Stimulated activated CD4-positive, alpha-beta T cell treated with anti-CD3 and anti-CD28 coated beads, Interleukin-12 subunit alpha, Interleukin-12 subunit beta, amount 100 ng/mL, for 4 hours (primary cell): ENCODE results near the gene WIPF1.
"Not testable (repeated sequence)": the region's sequence is repeated elsewhere in the genome, so short reads cannot be mapped to it uniquely, and the experiment has no call there.

ENCODE experiments used
- DNase-seq: peaks from one replicate; pipeline ENCODE4 v3.0.0-alpha.2; 2020

Gene WIPF1

GRCh38 chr2:174570318-174570958, 27.2 kb downstream of the WIPF1 start:
- no peak for DNase-seq

GRCh38 chr2:174569678-174570077, 27.9 kb downstream of the WIPF1 start:
- no peak for DNase-seq

DNA sequence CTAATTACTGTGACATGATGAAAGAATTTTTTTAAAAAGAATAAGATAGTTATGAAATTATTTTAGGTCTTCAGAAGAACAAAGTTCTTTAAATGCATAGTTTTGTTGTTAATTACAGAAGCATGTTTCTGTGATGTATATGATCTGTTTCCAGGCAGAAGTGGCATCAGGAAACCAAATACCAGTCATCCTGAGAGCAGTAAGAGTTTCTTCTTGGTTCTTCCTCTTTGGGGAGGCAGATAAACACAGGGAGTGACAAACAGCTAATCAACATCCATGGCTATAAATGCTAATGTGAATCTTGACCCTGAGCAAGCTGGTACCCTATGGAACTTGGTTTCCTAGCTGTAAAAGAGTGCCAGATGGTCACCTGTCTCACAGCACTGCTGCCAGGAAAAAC, 29.2 kb downstream of the WIPF1 start:
- no peak for DNase-seq

DNA sequence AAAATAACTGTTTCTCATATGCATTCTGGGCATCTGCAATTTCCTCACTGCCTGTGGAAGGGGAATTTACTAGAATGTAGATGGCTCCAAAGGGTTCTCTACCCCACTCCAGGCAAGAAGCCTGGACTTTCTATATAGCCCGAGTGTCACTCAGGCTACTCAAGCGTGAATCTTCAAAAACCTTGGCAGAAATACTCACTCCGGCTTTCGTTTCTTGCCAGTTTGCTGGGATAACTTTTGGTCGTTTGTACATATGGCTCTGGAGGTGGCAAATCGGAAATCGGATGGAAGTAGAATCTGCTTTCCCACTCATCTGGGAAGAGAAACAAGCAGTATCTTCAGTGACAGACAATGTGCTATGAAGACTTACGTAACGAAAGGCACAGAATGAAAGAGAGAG, 30.7 kb downstream of the WIPF1 start:
- no peak for DNase-seq

DNA sequence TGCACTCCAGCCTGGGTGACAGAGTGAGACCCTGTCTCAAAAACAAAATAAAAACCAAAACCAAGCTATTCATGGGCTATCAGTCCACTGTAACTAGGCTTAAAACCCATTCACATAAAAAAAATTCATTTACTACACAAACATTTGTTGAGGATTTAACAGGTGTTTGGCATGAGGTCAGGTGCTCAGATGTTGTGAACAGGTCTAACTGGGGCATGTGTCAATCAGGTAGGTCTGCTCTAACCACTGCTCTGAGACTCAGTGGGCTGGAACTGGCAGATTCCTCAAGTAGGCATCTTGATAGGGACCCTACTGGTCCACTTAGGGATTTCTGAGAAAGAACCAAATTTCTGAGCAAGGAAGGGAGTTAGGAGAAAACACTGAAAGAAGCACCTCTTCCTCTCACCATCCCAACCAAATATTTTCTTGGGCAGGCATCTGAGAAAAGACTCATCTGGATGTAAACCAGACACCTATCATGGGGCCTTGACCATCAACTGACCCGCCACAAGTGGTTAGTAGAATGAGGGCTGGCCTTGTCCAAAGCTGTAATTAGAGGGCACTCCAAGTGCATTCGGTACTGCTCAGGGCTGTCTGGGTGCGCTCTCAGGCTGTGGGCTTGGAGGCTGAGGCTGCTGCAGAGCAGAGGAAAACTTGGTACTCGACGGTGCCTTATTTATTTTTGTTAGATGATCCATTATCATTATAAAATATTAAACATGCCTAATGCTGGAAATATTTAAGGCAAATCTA, 33.9 kb downstream of the WIPF1 start:
- DNase-seq, result no peak

DNA sequence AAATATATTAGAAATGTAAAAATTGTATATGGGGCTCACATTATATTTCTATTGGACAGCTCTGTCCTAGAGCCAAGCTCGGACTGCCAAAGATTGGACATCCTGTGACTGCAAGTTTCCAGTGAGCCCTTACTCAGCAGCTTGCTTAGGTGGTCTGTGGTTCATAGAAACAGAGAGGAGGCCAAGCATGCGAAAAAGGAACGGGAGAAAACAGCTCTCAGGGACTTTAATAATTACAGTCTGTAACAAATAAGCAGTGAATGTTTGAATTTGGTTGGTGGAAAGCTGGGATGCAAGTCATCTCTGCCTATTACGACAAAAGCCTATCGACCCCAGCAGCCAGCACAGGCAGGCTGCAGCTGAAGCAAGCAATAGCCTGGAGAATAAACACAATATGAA, 35.6 kb downstream of the WIPF1 start:
- DNase-seq, result no peak

DNA sequence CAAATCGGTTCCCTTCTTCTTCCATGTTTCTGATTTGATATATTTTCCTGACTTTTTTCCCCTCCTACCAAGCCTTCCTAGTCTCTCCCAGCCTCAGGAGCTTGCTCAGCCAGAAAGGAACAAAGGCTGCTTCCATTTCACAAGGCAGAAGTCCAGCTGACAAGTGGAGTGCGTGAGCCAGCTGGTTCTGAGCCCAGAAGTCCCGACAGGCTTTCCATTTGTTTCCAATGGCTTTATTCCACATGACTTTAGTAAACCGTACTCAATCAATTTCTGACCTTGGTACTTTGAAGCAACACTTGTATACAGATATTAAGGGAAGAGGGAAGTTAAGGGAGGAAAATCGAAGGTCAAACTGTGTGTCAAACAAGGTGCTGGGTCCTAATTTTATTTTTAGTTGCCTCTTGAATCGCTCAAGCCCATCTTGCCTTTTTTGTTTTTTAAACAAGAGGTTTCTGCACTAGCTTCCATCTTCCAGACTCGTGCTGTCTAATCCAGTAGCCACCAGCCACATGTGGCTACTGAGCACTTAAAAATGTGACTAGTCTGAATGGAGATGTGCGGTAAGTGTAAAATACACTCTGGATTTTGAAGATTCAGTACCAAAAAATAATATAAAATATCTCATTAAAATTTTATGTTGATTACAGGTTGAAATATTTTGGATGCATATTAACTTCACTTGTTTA, 36.2 kb downstream of the WIPF1 start:
- no peak for DNase-seq

GRCh38 chr2:174560737-174561136, 36.9 kb downstream of the WIPF1 start:
- no peak for DNase-seq

- DNase-seq, result no peak
Measured at GRCh38 chr2:174555998-174556397, 41.6 kb downstream of the WIPF1 start.

DNA sequence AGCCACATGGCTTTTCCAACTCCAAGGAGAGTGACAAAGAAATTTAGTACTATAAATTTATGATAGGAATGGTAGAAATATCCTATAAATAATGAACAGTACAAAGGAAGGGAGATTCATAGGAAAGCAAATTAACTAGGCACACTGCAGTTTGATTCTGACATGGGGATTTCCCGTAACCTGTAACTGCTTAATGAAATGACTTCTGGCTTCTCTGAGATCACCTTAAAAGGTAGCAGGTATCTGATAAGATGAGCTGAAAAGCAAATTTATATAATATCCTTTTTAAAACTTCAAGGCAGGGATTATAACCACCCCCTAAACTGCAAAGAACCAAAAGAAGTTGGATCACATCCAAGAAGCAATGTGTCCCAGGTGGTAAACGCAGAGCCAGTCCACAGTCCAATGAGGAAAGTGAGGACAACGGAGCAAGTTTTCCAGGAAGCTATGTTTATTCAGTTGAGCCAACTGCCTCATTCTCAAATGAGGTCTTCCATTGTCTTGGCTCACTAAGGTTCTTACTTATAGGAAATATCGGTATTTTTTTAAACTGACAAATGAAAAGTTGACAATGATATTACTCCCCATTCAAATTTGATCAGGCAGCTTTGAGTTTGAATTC, 43.0 kb downstream of the WIPF1 start:
- DNase-seq, result no peak

DNA sequence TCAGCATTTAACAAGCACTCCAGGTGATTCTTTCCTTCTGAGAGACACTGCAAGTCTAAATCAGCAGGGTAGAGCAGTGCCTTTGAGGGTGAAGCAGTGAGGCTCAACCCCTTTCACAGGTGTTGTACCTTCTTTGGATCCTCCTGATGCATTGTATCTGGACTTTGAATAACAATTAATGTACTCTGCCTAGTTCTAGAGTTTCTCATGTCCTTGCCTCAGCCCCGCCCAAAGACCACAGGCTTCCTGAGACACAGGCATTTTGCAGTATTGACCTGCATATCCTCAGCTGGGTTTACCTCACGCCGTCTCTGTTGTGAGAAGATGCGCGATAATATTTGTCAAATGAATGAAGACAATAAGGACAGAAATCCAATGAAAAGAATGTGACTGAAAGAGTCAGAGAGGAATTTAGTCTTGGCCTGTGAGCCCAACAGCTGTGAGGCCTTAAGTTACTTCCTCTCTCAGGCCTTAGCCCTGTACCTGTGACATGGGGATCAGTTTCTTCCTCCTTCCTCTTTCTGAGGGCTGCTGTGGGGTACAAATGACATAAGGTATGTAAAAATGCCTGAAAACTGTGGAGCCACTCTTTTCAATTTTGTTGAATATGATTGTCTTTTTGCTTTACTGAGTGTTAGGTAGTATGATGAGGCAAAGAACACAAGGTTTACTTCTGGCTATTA, 43.7 kb downstream of the WIPF1 start:
- DNase-seq, result no peak

- no peak for DNase-seq
Measured at GRCh38 chr2:174552880-174553279, 44.7 kb downstream of the WIPF1 start.

DNA sequence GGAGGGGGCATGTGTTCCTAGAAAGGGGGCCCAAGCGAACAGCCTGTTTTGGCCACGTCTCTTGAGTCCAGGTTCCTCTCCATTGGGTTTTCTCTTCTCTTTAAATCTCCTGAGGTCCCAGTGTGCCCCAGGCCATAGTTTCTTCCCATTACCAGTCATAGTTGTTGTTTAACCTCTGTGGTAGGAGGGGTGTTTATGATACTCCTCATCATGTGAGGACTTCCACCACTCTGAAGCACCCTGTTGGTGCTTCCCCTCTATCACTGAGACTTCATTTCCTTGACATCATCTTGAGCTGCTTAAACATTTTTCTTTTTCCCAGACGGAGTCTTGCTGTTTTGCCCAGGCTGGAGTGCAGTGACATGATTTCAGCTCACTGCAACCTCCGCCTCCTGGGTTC, 45.9 kb downstream of the WIPF1 start:
- no peak for DNase-seq

DNA sequence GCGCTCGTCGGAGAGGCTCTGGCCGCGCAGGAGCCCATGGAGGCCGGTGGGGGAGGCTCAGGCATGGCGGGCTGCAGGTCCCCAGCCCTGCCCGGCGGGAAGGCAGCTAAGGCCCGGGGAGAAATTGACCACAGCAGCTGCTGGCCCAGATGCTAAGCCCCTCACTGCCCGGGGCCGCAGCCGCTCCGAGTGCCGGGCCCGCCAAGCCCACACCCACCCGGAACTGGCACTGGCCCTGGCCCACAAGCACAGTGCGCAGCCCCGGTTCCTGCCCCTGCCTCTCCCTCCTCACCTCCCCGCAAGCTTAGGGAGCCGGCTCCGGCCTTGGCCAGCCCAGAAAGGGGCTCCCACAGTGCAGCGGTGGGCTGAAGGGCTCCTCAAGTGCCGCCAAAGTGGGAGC, 49.0 kb downstream of the WIPF1 start:
- not testable (repeated sequence) for DNase-seq

DNA sequence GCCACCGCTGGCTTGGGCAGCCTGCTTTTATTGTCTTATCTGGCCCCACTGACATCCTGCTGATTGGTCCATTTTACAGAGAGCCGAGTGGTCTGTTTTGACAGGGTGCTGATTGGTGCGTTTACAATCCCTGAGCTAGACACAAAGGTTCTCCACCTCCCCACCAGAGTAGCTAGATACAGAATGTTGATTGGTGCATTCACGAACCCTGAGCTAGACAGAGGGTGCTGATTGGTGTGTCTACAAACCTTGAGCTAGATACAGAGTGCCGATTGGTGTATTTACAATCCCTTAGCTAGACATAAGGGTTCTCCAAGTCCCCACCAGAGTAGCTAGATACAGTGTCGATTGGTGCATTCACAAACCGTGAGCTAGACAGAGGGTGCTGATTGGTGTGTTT, 49.6 kb downstream of the WIPF1 start:
- DNase-seq, result not testable (repeated sequence)

DNA sequence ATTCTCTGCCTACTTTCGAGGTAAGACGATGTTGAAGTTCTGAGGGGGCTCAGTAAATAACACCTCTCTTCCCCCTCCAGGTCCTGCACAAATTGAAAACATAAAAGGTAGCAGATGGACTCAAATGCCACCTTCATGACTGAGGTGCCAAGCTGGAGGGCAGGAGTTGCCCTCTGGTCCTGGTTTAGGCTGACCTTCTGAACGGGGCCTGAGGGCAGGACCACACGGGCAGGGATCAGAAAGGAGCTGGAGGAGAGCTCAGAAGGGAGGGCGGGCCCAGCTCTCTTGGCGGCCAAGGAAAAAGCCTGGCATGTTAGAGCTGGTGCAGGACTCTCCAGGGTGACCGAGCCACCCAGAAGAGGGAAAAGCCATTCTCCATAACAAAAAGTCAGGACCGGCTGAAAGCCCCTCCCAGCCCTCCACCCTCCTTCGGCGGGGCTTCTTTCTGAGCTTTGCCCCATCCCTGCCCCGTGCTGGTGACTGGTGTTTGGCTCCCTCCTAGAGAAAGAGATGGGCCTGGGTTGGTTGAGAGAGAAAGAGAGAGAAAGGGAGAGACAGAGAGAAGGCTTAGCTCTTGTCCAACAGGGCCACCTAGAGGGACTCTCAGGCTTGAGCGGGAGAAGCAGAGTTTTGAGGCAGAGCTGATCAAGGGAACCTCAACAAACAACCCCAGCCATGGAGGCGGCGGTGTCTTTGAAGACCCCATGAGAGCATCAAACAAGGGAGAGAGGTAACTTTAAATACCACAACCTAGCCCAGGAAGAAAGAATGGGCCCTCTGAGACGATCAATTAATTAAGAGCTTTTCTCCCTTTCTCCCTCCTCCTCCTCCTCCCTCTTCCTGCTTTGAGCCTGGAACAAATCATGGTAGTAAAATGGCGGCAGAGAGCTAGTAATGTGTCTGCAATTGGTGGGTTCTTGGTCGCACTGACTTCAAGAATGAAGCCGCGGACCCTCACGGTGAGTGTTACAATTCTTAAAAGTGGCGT, 50.8 kb downstream of the WIPF1 start:
- DNase-seq, result no peak

GRCh38 chr2:174545240-174545639, 52.4 kb downstream of the WIPF1 start:
- DNase-seq, result no peak

GRCh38 chr2:174544802-174545201, 52.8 kb downstream of the WIPF1 start:
- no peak for DNase-seq

DNA sequence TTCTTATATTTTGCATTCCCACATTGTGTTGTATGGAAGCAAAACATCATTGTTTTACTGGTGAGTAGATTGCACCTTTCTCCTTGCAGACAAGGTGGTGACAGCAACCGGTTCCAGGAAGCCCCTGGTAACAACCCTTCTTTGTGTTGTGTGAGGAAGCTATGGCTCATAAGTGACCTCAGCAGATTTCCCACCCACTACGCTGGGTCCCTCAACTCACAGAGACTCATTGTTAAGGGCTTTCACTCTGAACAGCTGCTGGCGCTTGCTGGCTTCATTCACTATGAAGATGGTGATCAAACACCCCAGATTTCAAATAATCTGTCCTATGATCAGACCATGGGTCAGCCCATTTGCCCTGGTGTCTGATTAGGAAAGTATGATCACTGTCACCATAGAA, 53.4 kb downstream of the WIPF1 start:
- no peak for DNase-seq

GRCh38 chr2:174540893-174541292, 56.7 kb downstream of the WIPF1 start:
- no peak for DNase-seq

DNA sequence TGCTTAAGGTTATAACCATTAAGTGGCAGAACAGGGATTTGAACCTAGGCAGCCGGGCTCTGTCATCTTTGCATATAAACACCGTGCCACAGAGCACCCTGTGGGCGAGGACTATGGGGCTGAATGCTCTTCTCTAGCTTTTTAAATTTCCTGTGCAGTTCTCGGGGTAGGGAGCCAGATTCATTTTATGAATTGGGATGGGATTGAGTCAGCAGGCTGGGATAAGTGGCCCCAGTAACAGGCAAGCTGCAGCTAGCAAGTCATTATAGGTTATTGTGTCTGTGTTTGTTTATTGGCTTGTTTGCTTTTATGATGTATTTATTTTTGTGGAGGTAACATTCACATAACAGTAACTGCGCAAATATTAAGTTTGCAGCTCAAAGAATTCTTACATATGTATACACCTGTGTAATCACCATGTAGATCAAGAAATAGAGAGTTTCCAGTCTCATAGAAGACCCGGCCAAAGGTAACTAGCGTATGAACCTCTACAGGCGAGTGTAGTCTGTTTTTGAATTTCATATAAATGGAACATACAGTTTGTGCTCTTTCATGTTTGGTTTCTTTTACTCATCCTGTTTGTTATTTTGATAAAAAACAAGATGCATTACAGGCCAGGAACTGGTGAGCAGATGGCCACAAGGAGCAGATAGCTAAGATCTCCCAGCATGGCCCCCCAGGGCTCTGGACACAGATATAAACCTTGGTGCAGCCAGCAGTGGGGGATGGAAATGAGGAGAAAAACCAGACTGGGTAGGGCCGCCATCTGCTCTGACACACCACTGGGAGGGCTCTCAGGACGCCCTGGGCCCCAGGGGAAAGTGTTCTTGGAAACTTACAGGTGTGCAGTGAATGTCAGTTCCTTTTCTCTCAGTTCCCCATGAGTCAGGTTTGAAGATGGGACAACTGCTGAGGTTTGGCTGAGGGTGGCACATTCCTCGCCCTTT, 61.6 kb downstream of the WIPF1 start:
- no peak for DNase-seq
